HG03520 (cell line): ENCODE results near the gene DLD.

ENCODE experiments used
- ATAC-seq: cut with Tn5 transposase; IDR thresholded peaks from one replicate; pipeline ENCODE4 v1.9.1; 2021; ENCODE audit warnings: mild to moderate bottlenecking, moderate library complexity; ENCODE audit not compliant: unreplicated experiment

The DLD gene

GRCh38 chr7:107966711-107967110 lies 75.7 kb downstream of the DLD start:
- ATAC-seq, result no peak

GRCh38 chr7:107967420-107967819 lies 76.4 kb downstream of the DLD start:
- ATAC-seq, result no peak

GRCh38 chr7:107968449-107968848 lies 77.5 kb downstream of the DLD start:
- no peak for ATAC-seq

GRCh38 chr7:107969856-107970255 lies 78.9 kb downstream of the DLD start:
- ATAC-seq, result no peak
